Activated naive CD4-positive, alpha-beta T cell treated with Interleukin-2 at 50 U/mL for 16 hours (primary cell): ENCODE results near the gene ARL6IP1.

Experiments used
- DNase-seq: peaks from one replicate; pipeline ENCODE4 v3.0.0-alpha.2; 2020

ARL6IP1 gene

DNA sequence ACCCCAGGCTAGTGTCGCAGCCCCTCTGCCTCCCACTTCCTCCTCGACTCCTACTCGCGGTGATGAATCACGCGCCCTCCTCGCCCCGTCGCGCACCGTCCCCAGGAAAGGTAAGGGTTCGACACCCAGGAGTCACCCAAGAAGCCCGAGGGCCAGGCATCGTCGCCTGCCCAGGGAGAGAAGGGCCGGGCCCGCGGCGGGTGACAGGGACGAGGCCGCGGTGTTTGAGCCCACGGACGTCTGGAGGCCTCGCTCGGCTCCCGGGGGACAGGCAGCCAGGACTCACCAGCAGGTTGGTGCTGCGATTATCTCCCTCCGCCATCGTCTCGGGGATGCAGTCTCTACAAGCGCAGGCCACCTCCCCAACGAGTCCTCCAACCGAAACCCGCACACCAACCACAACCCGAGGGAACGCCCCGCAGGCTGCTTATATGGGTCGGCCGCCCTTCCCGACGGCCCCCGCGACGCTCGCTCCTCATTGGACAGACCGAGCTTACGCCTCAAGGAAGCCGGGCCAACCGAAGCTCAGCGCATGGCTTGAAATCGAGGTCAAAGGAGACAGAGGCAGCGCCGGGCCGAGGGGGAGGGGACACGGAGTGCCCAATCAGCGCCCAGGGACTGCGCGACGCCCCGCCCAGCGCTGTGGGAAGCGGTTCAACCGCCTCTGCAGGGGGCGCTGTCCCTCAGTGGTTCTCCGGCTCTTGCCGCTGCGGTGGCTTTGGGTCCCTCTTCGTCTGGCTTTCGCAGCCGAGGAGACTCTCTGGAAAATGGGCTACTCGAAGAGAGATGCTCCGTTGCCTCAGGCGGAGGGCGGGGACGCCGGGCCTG is at the start of gene ARL6IP1:
TSS of gene ARL6IP1 (minus strand) at position 405 of the 828 bp plus-strand sequence. CDS start at position 322, 83 bp downstream.
- DNase-seq = peak; percentile 99

DNA sequence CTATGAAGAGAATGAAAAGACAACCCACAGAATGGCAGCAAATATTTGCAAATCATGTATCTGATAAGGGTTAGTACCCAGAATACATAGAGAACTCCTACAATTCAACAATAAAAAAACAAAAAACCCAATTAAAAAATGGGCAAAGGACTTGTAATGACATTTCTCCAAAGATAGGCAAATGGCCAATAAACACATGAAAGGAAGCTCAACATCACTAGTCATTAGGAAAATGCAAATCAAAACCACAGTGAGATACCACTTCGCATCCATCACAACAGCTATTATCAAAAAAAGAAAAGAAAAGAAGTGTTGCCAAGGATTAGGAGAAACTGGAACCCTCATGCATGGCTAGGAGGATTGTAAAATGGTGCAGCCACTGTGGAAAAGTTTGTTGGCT is 45.1 kb upstream of the ARL6IP1 start:
- DNase-seq = no peak

DNA sequence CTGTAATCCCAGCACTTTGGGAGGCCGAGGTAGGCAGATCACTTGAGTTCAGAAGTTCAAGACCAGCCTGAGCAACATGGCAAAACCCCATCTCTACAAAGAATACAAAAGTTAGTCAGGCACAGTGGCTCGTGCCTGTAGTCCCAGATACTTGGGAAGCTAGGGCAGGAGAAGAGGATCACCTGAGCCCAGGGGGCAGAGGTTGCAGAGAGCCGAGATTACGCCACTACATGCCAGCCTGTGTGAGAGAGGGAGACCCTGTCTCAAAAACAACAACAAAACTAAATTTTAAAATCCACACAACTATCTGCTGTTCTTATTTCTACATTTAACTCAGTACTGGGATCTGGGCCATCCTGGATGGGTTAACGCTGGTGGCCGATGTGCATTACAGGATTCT is 41.2 kb upstream of the ARL6IP1 start:
- no peak for DNase-seq

DNA sequence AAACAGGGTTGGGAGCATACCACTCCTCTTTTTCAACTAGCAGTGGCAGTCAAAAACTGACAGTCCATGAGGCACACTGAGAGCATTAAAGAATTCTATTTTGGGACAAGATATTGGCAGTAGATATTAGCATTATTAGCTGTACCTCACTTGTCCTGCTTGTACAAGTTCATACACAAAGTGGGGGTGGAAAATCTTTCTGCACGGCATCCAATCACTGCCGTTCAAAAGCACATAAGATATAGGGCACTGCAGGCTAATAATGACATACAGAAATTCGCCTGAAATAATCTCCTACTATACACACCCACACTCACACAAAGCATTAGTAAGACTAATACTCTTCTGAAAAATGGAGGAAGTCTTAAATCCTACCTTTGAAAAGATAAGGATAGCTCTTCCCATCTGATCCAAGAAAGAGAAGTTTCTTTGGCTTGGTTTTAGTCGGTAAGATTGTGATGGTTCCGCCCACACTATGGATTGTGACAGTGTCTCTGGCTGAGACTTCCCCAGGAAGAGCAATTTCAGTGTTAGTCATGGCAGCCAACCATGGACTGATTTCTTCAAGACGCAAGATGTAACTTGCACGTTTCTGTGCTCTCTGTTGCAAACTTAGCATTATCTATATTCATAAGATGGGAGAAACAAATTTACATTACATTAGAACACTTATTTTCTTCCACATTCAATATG is 40.6 kb upstream of the ARL6IP1 start:
- DNase-seq = no peak

DNA sequence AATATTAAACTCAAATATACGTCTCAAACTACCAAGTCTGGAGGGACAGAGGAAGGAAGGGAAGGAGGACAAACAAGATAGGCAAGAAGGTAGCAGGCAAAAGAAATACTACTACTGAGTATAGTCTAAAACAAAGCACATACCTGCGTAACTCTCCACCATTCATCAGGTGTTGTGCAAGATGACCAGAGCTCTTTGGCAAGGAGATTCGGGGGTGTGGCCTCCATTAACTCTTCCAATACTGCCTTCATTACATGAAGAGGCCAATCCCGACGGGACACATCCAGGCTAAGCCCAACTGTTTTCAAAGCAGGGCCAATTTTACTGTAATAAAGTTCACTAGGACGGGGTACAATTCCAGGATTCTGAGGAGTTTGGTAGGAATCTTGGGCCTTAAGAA is 38.2 kb upstream of the ARL6IP1 start:
- no peak for DNase-seq

DNA sequence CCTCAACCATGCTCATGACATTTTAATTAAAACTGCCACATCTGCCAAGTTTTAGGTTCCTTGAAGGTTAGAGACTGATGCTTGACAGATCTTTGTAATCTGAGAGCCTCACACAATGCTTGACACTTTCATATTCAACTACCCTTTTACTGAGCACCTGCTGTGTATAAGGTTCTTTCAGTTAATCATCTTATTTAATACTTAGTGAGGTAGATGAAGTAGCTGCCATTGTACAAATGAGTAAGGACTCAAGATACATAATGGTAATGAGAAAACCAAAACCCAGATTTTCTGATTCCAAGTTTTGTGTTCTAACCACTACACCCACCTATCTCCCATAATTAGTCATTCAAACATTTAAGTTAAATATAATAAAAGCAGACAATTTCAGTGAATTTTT is 35.4 kb upstream of the ARL6IP1 start:
- DNase-seq = no peak

DNA sequence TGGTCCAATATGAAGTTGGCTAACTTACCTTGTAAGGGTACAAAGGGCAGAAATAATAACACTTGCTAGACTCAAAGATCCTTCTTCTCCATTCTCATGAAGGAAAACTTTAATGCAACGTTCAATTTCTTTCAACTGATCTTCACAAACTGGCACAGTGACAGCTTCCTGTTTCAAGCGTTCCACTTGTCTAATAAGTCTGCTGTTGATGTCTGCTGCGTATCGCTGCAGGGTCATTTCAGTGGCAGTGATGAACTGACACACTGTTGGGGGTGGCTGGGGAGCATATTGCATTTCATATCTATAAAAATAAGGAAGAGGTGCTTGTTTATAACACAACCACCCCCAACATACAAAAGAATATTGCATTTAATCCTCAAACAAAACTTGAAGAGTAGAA is 33.5 kb upstream of the ARL6IP1 start:
- DNase-seq = no peak

DNA sequence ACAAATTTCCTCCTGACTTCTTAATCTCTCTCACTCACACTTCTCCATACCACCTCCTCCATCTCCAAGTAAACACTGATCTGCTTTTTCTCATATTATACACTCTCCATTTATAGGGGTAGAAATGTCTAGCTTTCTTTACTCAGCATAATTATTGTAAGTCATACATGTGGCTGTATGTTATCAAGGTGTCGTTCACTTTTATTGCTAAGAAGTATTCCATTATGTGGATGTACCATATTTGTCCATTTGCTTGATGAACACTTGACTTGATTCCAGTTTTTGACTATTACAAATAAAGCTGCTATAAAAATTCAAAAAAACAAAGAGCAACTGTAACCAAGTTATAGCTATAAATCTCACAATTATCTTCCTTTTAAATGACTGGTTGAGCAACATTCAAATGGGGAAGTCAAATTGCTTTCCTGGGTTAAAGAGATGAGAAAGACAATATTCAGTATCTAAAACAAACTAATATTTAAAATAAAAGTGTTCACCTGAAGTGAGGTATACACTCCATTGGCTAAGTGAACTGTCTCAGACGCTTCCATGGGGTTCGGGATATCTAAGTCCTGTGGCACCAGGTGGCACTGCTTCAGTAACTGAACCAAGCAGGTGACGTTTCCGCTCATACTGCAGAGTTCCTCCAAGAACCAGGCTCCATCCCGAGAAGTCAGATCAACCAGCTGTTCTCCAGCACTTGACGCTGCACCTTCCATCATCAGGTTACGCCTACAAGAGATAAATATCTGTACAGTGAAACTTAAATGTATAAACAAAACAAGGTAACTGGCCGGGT is 32.6 kb upstream of the ARL6IP1 start:
- no peak for DNase-seq

DNA sequence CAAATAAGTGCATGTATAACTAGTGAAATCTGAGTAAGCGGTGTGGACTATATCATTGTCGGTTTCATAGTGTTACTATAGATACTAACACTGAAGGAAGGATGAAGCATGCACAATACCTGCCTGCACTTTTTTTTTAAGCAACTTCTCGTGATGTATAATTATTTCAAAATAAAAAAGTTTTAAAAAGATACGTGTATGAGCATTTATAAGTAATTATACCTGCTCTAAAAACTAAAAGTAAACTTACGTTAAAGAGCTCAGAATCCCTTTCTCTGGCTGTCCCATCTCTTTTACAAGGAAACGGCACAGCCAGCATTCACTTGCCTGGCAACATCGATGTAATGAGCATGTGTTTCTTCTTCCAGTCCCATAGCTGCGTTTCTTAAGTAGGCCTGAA is 31.3 kb upstream of the ARL6IP1 start:
- no peak for DNase-seq

DNA sequence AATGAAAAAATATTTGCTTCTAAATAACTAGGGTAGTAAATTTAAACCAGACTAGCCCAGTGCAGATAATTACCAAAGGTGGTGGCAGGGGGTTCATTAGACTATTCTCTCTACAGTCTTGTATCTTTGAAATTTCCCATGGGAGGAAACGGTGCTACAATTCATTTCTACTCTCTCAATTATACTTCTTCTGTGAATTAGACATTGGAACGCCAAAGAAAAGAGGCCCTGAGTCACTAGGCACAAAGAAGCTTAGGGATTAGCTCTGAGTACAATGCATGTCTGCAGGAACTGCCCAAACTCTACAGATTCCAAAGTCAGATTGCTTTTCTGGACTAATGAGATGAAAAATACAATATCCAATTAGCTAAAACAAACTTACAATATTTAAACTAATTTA is 30.7 kb upstream of the ARL6IP1 start:
- no peak for DNase-seq

DNA sequence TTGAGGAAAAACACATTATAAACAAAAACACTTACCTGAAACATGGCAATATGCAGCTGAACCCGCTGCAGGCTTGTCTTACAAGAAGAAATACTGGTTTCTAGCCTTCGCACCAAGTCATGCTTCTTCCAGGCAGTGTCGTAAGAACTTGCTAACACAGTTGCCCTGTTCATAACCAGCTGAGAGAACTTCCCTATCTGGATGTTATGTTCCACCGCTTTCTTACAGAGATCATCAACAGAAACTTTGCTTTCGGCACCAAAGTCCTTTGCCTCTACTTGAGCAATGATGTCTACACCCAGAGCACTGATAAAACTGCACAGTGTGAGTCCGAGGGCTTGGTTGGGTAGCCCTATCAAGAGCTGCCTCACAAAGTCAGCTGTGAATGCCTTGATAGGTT is 27.9 kb upstream of the ARL6IP1 start:
- DNase-seq = no peak

DNA sequence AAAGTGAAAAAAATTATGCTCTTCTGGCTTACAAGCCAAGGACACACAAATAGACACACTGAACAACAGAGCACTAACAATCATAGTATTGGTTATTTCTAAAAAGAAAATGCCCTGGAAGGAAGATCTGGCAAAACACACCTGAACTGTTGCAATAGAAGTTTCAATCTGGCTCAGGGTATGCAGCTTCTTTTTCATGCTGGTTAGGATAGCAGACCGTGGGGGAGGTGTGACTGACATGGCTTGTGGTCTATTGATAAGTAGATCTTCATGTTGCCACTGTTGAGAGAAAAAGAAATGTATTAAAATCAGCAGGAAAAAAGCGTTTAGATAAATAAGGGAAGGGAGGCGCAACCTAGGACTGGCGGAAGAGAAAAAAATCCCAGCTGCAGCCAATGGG is 26.5 kb upstream of the ARL6IP1 start:
- no peak for DNase-seq

DNA sequence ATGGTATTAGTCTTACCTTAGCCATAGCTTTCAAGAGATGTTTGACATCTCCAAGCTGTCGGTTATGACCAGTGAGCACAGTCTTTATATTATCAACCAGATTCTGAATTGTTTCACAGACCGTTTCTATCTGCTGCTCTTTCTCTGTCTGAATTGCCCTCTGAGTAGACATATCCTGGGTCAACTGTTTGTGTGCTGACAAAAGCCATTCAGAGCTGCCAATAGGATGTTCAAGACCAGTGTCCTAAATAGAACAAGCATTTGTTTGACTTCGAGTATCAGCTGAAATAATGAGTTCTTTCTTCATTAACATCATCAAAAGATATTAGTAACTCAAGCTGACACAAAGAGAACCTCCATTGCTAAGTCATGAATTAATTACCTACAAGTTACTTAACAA is 14.9 kb upstream of the ARL6IP1 start:
- DNase-seq = no peak

DNA sequence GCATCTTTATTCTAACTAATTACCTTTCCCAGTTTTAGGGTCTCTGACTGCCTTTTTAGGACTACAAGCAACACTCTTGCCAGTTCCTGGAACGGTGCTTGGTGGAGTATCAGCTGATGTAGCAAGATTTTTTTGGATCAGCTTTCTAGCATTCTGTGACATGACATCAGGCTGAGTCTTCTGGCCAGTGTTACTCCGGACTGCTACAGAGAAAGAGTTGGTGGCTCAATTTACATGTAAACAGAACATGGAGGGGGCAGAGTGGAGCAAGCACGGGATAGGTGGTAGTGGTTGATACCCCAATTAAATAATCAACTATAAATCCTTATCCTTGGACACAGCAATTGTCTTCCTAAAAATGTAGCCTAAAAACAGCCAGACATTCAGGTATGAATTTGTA is 10.6 kb upstream of the ARL6IP1 start:
- no peak for DNase-seq

DNA sequence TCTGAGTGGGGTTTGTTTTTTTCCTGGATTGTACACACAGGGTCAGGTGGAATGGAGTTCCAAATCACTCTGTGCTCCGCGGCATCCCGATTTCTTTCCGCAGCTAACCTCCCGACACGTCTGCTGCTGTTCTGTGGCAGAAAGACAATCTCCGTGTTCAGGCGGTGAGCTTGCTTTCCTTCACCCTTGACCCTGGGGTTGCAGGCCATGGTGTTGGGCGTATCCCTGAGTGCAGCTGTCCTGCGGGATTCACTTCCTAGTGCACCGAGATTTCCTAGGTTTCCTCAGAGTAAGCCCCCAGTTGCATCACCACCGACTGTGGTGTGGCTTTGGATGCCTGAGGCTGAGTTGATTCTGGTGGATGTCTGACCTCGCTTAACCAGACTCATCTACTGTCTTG is 7.8 kb upstream of the ARL6IP1 start:
- no peak for DNase-seq

DNA sequence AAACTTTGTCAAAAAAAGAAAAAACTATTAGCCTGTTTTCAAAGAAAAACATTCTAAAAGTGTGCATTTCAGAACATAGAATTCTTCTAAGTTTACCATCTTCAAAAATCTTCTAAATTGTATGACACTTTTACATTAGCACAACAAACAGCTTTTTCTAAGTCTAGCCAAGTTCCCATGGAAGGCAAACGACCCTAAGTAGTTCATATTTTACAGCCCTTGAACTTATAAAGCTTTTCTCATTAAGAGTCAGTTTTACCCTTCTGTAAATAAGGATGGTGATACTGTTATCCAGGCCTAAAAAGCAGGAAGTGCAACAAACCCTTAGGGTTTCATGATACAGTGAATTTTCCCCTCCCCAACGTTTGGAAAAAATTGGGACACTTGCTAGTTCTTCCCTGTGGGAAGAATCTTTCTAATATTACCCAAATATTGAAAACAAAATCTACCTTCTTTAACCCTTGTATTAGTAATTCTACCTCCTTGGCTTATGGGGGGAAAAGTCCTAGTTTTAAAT is 4.0 kb upstream of the ARL6IP1 start:
- DNase-seq = no peak

DNA sequence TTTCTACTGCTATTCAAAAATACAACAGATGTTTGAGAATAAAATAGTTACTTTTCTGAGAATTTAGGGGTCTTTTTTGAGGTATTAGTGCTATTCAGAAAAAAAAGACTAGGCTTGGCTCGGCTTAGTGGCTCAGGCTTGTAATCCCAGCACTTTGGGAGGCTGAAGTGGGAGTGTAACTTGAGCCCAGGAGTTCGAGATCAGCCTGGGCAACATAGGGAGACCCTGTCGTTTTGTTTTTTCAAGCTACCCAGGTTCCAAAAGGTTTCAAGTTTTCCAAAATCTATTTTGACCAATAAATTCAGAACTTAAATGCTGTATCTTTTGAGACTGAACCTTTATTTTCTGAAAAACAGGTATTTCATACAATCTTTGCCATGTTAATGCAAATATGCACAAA is 3.2 kb upstream of the ARL6IP1 start:
- DNase-seq = no peak

DNA sequence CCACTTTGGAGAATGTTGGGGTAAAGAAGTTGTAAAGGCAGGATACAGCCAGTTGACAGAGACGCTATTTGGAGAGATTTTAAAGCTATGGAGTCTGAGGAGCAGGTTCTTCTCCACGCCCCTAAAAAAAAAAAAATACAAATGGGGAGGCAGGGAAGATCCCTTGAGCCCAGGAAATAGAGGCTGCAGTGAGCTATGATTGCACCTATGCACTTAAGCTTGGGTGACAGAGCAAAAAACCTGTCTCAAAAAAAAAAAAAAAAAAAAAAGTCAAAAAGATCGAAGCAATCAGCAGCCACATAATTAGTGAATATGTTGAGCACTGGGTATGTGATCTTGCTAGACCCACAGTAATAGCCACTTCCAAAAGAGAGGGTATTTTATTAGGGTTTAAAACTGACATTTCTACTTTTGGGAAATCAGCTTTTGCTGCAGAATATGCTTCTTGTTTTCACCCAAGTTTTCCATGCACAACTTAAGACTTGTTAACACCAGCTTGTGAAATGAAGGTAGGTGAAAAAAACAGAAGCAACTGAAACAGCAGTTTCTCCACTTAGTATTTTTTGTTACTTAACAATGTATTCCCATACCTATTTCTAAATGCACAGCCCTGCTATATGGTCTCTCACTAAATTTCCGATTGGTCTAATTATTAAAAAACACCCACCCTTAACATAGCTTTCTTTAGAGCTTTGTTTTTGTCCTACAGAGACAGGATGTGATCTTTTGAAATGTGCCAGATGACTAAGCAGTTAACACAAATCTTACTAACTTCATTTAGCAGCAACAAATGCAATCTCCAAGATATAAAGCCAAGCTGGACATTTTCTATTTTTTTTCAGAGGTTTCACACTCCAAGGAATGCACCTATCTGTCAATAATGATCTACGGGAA is 2.5 kb upstream of the ARL6IP1 start:
- DNase-seq = no peak

DNA sequence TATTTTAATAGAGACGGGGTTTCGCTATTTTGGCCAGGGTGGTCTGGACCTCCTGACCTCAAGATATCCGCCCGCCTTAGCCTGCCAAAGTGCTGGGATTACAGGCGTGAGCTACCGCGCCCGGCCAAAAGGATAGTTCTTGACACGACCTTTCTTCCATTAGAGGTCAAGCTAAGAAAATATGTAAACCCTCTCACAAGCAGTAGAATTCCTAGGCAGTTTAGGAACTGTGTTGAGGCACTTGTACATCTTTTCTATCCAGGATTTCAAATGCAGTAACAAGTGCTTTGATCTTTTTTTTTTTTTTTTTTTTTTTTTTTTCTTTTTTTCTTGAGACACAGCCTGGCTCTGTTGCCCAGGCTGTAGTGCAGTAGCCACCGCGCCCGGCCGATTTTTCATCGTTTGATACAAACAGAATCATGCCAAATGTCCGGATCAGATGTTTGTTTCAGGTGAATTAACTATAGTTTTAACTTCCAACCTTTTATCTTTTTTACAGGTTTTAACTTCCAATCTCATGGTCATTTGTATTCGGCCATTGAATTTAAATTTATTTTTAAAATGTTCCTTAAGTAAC is 1.5 kb upstream of the ARL6IP1 start:
- no peak for DNase-seq

DNA sequence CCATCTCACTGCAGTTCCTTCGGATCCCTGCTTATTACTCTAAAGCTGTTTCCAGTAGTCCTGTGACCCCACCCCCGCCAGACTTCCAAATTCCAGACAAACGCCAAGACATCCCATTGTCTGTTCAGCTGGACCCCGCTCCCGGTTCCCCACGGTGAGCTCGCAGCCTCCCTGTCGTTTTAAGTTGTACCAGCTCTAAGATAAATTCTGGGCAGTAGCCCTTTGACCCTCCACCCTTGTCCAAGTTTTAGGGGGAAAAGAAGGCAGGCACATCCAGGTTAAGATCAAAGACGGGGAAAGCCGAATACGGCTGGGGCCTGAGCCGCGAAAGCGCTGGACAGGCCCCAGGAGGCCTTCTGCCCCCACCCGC is 589 bp downstream of the ARL6IP1 start:
- no peak for DNase-seq

DNA sequence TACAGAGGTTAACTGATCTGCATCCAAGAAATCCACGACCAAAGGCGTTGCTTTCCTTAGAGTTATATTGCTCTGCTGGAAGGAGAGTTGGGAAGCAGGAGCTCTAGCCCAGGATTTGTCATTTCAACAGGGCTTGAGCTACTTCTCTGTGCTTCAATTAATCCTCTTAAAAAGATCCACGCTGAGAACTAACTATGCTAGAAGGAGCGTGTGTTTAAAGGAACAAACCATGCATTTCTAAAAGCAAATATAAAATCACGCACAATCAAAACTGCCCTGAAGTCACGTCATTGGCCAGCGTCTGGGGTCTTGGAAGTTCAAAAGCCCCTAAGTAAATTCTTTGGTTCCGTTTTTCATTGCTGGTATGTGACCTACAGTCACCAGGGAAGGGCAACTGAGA is 1.1 kb downstream of the ARL6IP1 start:
- DNase-seq = no peak

DNA sequence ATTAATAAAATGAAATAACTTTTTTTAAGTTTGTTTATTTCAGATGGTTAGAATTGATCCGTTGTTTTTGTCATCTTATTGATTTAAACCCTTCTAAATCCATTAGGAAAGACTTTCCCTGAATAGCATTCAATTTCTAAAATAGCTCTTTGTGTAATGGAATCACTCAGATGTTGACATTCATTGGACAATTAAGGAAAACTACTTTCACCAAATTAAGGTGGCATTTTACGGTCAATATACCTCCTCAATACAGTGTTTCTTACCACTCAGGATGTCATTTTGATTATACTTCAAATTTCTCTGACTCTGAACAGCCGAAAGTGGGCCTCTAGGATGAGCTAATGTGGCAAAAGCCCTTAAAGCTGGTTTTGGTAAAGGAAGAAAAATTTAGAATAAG is 1.8 kb downstream of the ARL6IP1 start:
- no peak for DNase-seq
